Endothelial cell of umbilical vein (primary cell): ENCODE measurements around the gene VEGFA. TPM values are rescaled to one million over a fixed set of nuclear protein-coding genes. Genes with fewer than 3 reads are reported as not detected.

Experiments
- BruUV-seq: library from RNA; stranded (reverse); fragments of 400-500 nt; replicated peaks from 2 replicates; lab custom pipeline; 2021; lab: Mats Ljungman, UMichigan
- CTCF ChIA-PET: fragments of 300-600, 350-600 bp; sonication (Branson Sonifier 250); formaldehyde crosslinking; loops from one replicate; lab custom pipeline; 2021; ENCODE audit warnings: antibody characterized with exemption, inconsistent platforms; lab: Charles Lee
- POLR2A ChIA-PET: fragments of 300-600, 350-600 bp; sonication (Branson Sonifier 250); formaldehyde crosslinking; loops from one replicate; lab custom pipeline; 2021; ENCODE audit warnings: antibody characterized with exemption, inconsistent platforms; lab: Charles Lee
- DNase-seq: peaks from one replicate; pipeline ENCODE4 v3.0.0-alpha.2; 2011; ENCODE audit warnings: low read depth, low spot score
- FAIRE-seq: peaks from 2 replicates; lab custom pipeline; 2011; peaks lifted over from hg19 to GRCh38; lab: Jason Lieb, UNC
- H2AFZ ChIP-seq: 2 replicates; pipeline ENCODE4 v1.6.0; 2012; ENCODE audit warnings: low read depth, low read length, control low read depth, inconsistent platforms
- H3K27ac ChIP-seq: 2 replicates; pipeline ENCODE4 v1.5.1; 2011; ENCODE audit warnings: low read depth, mild to moderate bottlenecking, control low read depth, low read length, moderate library complexity; ENCODE audit not compliant: insufficient read depth
- H3K27me3 ChIP-seq, 2 experiments: 2 replicates each; pipeline versions ENCODE4 v1.6.0 to v1.6.1; 2011; ENCODE audit warnings: low read length in 2 of 2, mixed read lengths in 1 of 2; ENCODE audit not compliant: control insufficient read depth in 2 of 2, insufficient read depth in 2 of 2
- H3K36me3 ChIP-seq, 2 experiments: 2 replicates in 1 of 2; 3 replicates in 1 of 2; pipeline ENCODE4 v1.5.1; 2011; ENCODE audit warnings: low read length in 2 of 2, mild to moderate bottlenecking in 1 of 2, moderate library complexity in 1 of 2; ENCODE audit not compliant: control insufficient read depth in 2 of 2, insufficient read depth in 2 of 2; ENCODE audit errors: extremely low read depth in 1 of 2
- H3K4me1 ChIP-seq: 3 replicates; pipeline ENCODE4 v1.5.1; 2011; ENCODE audit warnings: mild to moderate bottlenecking, low read length; ENCODE audit not compliant: control insufficient read depth, insufficient read depth; ENCODE audit errors: extremely low read depth
- H3K4me2 ChIP-seq: 2 replicates; pipeline ENCODE4 v1.6.1; 2011; ENCODE audit warnings: low read length, control low read depth, mixed read lengths; ENCODE audit not compliant: insufficient read depth
- H3K4me3 ChIP-seq, 3 experiments: fragments of 200-600 bp in 1 of 3; sonication (generic), shearing (Covaris generic) in 1 of 3; replicated peaks in 1 of 3; 2 replicates each; pipeline ENCODE4 v1.5.1; 2011 to 2016; ENCODE audit warnings: control low read depth in 3 of 3, low read length in 3 of 3, mild to moderate bottlenecking in 2 of 3, inconsistent platforms in 1 of 3, low read depth in 1 of 3, moderate library complexity in 1 of 3; ENCODE audit not compliant: insufficient read depth in 1 of 3
- H3K79me2 ChIP-seq: 2 replicates; pipeline ENCODE4 v1.6.0; 2012; ENCODE audit warnings: low read length, inconsistent platforms; ENCODE audit not compliant: control insufficient read depth, insufficient read depth
- H3K9ac ChIP-seq: replicated peaks from 2 replicates; pipeline ENCODE3; 2011; ENCODE audit warnings: low read length, control low read depth; ENCODE audit not compliant: insufficient read depth; ENCODE audit errors: extremely low read depth
- H3K9me1 ChIP-seq: replicated peaks from 3 replicates; pipeline ENCODE4 v1.6.0; 2011; ENCODE audit warnings: mild to moderate bottlenecking, low read length; ENCODE audit not compliant: control insufficient read depth, insufficient read depth; ENCODE audit errors: extremely low read depth
- H3K9me3 ChIP-seq: replicated peaks from 2 replicates; pipeline ENCODE4 v1.5.1; 2012; ENCODE audit warnings: low read length, inconsistent platforms; ENCODE audit not compliant: control insufficient read depth, insufficient read depth
- H4K20me1 ChIP-seq: replicated peaks from 2 replicates; pipeline ENCODE3; 2011; ENCODE audit warnings: mild to moderate bottlenecking, low read length; ENCODE audit not compliant: control insufficient read depth, insufficient read depth; ENCODE audit errors: extremely low read depth
- EZH2 ChIP-seq: IDR thresholded peaks from 2 replicates; pipeline ENCODE4 v1.6.1; 2012; ENCODE audit warnings: borderline replicate concordance, low read depth, mild to moderate bottlenecking, moderate library complexity, low read length, inconsistent platforms; ENCODE audit not compliant: severe bottlenecking
- FOS ChIP-seq: IDR thresholded peaks from 2 replicates; pipeline ENCODE4 v1.6.1; 2011; ENCODE audit warnings: mild to moderate bottlenecking, low read length, moderate library complexity, borderline replicate concordance; ENCODE audit not compliant: insufficient read depth
- GATA2 ChIP-seq: IDR thresholded peaks from 2 replicates; pipeline ENCODE4 v1.7.0; 2011; ENCODE audit warnings: low read depth, mild to moderate bottlenecking, moderate library complexity, mixed read lengths, low read length; ENCODE audit not compliant: insufficient read length, insufficient read depth
- JUN ChIP-seq: IDR thresholded peaks from 2 replicates; pipeline ENCODE4 v1.6.1; 2011; ENCODE audit warnings: borderline replicate concordance, low read depth; ENCODE audit not compliant: insufficient read length, insufficient read depth
- MAX ChIP-seq: IDR thresholded peaks from 2 replicates; pipeline ENCODE4 v1.6.1; 2011; ENCODE audit not compliant: insufficient read depth, insufficient read length
- MYC ChIP-seq: IDR thresholded peaks from one replicate; pipeline ENCODE4 v1.6.1; 2011; ENCODE audit warnings: mild to moderate bottlenecking, low read depth, low read length
- POLR2A ChIP-seq: IDR thresholded peaks from 2 replicates; pipeline ENCODE4 v1.6.1; 2012; ENCODE audit warnings: low read depth, mild to moderate bottlenecking, control low read depth, low read length
- POLR2AphosphoS5 ChIP-seq: IDR thresholded peaks from 2 replicates; pipeline ENCODE4 v1.6.1; 2012; ENCODE audit warnings: low read depth, mild to moderate bottlenecking, control low read depth, low read length, moderate library complexity; ENCODE audit not compliant: insufficient read depth
- dilution Hi-C: fragments of 300-500 bp; cut with MboI; formaldehyde crosslinking; loops from one replicate; pipeline ENCODE4 v1.15.0; 2019; ENCODE audit warnings: low sequenced_read_pairs; ENCODE audit not compliant: extremely low pct_ligation_motif_present
- intact Hi-C: fragments of 100-400 bp; cut with micrococcal nuclease; formaldehyde crosslinking; loops from one replicate; pipeline ENCODE4 v1.10.0; 2022
- polyA plus RNA-seq, 4 experiments: library from polyadenylated mRNA; depleted of rRNA in 3 of 4; stranded (reverse) in 3 of 4; unstranded in 1 of 4; fragments of >200 nt; gene quantifications; 2 replicates each; pipeline versions ENCODE4 v1.2.1 to v1.2.3, GENCODE V29; 2011 to 2012; ENCODE audit warnings: missing spikeins in 1 of 4
- total RNA-seq: library from RNA; stranded (reverse); gene quantifications from 2 replicates; pipeline ENCODE4 v1.2.3, GENCODE V29; 2021
- TF ChIP-seq, protein P1 (sequence below), 2 donors: IDR thresholded peaks; 1 replicate in 1 of 2; 2 replicates in 1 of 2; pipeline ENCODE4 v1.5.1; 2011; ENCODE audit warnings: low read length in 2 of 2, mild to moderate bottlenecking in 2 of 2, moderate library complexity in 2 of 2, control low read depth in 1 of 2, inconsistent platforms in 1 of 2, low read depth in 1 of 2; ENCODE audit not compliant: insufficient read depth in 1 of 2; ENCODE audit errors: extremely low read depth in 1 of 2

The VEGFA gene
- total and polyA plus RNA-seq, 2 donors (not counting 3 experiments of a cell fraction or from before 2014, with no cell fraction given) = 18.1 to 19.9 TPM

DNA sequence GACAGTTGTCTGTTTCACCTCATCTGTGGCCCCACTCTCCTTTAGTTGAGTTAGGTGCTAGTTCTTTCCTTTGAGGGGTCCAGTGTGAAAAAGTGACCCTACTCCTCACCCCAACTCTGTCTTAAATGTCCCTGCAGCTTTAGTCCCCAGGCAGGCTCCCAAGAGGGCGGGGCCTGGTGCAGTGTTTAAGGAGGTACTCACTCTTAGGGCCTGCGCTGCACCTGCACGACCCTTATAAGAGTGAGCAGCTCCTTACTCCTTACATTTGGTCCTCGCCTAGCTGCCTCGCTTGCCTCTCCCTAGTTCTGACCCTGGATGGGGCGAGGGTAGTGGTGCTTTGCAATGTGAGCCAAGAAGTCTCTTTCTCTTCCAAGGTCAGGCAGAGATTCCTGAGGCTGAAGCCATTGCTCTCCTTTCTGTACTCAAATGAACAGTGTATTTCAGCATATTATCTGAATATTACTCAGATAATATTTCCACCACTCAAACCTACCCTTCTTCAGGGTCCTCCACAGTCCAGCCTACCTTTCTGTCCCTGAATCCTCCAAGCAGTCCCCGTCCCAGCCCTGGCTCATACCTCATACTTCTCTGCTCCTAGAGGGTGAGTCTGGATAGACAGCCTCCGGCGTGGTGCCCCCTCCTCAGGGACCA is 11.9 kb upstream of the VEGFA start:
- H3K79me2 ChIP-seq = no peaks in the 10 kb centered on the region
- ChIA-PET POLR2A (interaction anchor here (0.5 kb wide), 1 partner anchor 21 kb away, joined by 5 read pairs; no protein-coding TSS in a partner anchor), CTCF (interaction anchor here (1.0 to 5.1 kb wide), 4 partner anchors 9 to 321 kb away, joined by 3 to 67 read pairs (median 5); partner anchors contain the start of gene VEGFA)
- H3K9me3 ChIP-seq = no peaks in the 10 kb centered on the region
- intact Hi-C loops (loop anchor here (1.0 to 2.0 kb wide), 2 partner anchors 33 to 91 kb away; no protein-coding TSS in a partner anchor), dilution Hi-C loops (no loop called here)
- no peak overlapping the region for H3K4me3 ChIP-seq
- no peak overlapping the region for H2AFZ ChIP-seq
- H3K4me1 ChIP-seq = peaks cover 11% of the 10 kb centered on the region
- no peaks in the 10 kb centered on the region for H3K36me3 ChIP-seq
- H3K27me3 ChIP-seq = peaks cover 8 to 14% of the 10 kb centered on the region in 2 experiments
- H3K4me2 ChIP-seq = no peak overlapping the region
- TF ChIP-seq JUN (no peak), MYC (no peak), FOS (no peak), EZH2 (no peak), POLR2A (no peak), POLR2AphosphoS5 (no peak), GATA2 (no peak), MAX (no peak)
- TF ChIP-seq, protein P1, sequence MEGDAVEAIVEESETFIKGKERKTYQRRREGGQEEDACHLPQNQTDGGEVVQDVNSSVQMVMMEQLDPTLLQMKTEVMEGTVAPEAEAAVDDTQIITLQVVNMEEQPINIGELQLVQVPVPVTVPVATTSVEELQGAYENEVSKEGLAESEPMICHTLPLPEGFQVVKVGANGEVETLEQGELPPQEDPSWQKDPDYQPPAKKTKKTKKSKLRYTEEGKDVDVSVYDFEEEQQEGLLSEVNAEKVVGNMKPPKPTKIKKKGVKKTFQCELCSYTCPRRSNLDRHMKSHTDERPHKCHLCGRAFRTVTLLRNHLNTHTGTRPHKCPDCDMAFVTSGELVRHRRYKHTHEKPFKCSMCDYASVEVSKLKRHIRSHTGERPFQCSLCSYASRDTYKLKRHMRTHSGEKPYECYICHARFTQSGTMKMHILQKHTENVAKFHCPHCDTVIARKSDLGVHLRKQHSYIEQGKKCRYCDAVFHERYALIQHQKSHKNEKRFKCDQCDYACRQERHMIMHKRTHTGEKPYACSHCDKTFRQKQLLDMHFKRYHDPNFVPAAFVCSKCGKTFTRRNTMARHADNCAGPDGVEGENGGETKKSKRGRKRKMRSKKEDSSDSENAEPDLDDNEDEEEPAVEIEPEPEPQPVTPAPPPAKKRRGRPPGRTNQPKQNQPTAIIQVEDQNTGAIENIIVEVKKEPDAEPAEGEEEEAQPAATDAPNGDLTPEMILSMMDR (IDR thresholded peaks at IDR 0.05; ENCODE audit: extremely low read depth in 1 of 2, insufficient read depth in 1 of 2, low read depth in 1 of 2, low read length in 2 of 2) = no peak
- no peak overlapping the region for H3K27ac ChIP-seq
- FAIRE-seq (no peak), DNase-seq (no peak)
- no peaks in the 10 kb centered on the region for H3K9me1 ChIP-seq
- no peaks in the 10 kb centered on the region for H4K20me1 ChIP-seq
- BruUV-seq = no TSS peak
- no peak overlapping the region for H3K9ac ChIP-seq
